Lung (tissue), 12 donors: ENCODE data around the gene SPTBN1. TPM values are rescaled to one million over a fixed set of nuclear protein-coding genes. Genes with fewer than 3 reads are reported as not detected.
A peak's percentile ranks its signal among the peaks of the same experiment; 100 is the strongest.

Source experiments
- ATAC-seq: fragments of 200-7000 bp; cut with Tn5 transposase; one replicate; pipeline ENCODE4 v1.9.1; 2020; ENCODE audit warnings: moderate number of reproducible peaks; ENCODE audit not compliant: insufficient read depth, low FRiP score
- DNase-seq, 3 donors: peaks; one replicate each; pipeline ENCODE4 v3.0.0-alpha.2; 2013 to 2017
- H3K27ac ChIP-seq, 2 donors: one replicate each; pipeline ENCODE4 v1.5.1; 2013; ENCODE audit warnings: mild to moderate bottlenecking in 2 of 2, moderate library complexity in 2 of 2, control low read depth in 1 of 2, inconsistent platforms in 1 of 2, low read depth in 1 of 2, low read length in 1 of 2
- H3K27me3 ChIP-seq, 3 donors: one replicate each; pipeline ENCODE4 v1.5.1; 2013; ENCODE audit warnings: low read length in 2 of 3; ENCODE audit not compliant: control insufficient read depth in 3 of 3, insufficient read depth in 3 of 3
- H3K36me3 ChIP-seq, 4 donors: one replicate each; pipeline ENCODE4 v1.5.1; 2013; ENCODE audit warnings: low read length in 4 of 4, mild to moderate bottlenecking in 1 of 4, moderate library complexity in 1 of 4; ENCODE audit not compliant: control insufficient read depth in 4 of 4, insufficient read depth in 4 of 4
- H3K4me1 ChIP-seq, 5 donors: one replicate each; pipeline ENCODE4 v1.5.1; 2013; ENCODE audit warnings: low read length in 5 of 5, mild to moderate bottlenecking in 2 of 5, moderate library complexity in 1 of 5; ENCODE audit not compliant: control insufficient read depth in 5 of 5, insufficient read depth in 5 of 5
- H3K4me3 ChIP-seq: one replicate; pipeline ENCODE4 v1.5.1; 2013; ENCODE audit warnings: mild to moderate bottlenecking, control low read depth, moderate library complexity
- H3K9ac ChIP-seq, 2 donors: one replicate each; pipeline ENCODE4 v1.5.1; 2013; ENCODE audit warnings: low read length in 2 of 2, control low read depth in 1 of 2; ENCODE audit not compliant: insufficient read depth in 1 of 2
- H3K9me3 ChIP-seq, 4 donors: one replicate each; pipeline ENCODE4 v1.5.1; 2013; ENCODE audit warnings: low read length in 3 of 4, mild to moderate bottlenecking in 1 of 4, moderate library complexity in 1 of 4; ENCODE audit not compliant: control insufficient read depth in 4 of 4, insufficient read depth in 3 of 4
- CTCF ChIP-seq: IDR thresholded peaks from 2 replicates; pipeline ENCODE4 v1.5.1; 2012; ENCODE audit warnings: mild to moderate bottlenecking; ENCODE audit errors: control extremely low read depth, extremely low read depth
- WGBS, 2 donors: extraction: QIAGEN DNeasy Blood & Tissue Kit; methylation state at CpG; one replicate each; pipeline ENCODE4 v1.1.7; 2013; 5-methylcytosine and 5-hydroxymethylcytosine counted together
- polyA plus RNA-seq, 2 donors: library from polyadenylated mRNA; stranded (reverse); fragments of 200-250 nt; gene quantifications; one replicate each; pipeline ENCODE4 v1.2.1, GENCODE V29; 2013
- total RNA-seq, 2 donors: library from RNA; depleted of rRNA in 1 of 2; stranded (reverse); fragments of >200 nt in 1 of 2; gene quantifications; one replicate each; pipeline ENCODE4 v1.2.1, GENCODE V29; 2014 to 2021
- donor health status: control.
- donor health status: control.
- donor health status: Bipolar disorder and iron deficiency.
- donor health status: healthy.
- donor health status: DM: yes; HTN: yes; CAD: no.

Gene SPTBN1
- total and polyA plus RNA-seq, 4 donors = 89.4 to 715 (median 275) TPM

GRCh38 chr2:54510916-54511315 lies 54.8 kb downstream of the SPTBN1 start:
- H3K9ac ChIP-seq = no peak overlapping the region
- DNase-seq = no peak
- no peak for ATAC-seq
- no peak overlapping the region for H3K4me3 ChIP-seq
- H3K27me3 ChIP-seq = no peaks in the 10 kb centered on the region
- no peak for TF ChIP-seq CTCF
- peaks cover 0 to 4% (median under 1%) of the 10 kb centered on the region in 4 donors for H3K36me3 ChIP-seq
- H3K4me1 ChIP-seq = peaks cover 4 to 61% (median 31%) of the 10 kb centered on the region in 5 donors
- WGBS, 2 donors = 85 to 87% methylated on average over 2 of the region's 2 CpGs
- H3K27ac ChIP-seq = no peak overlapping the region
- H3K9me3 ChIP-seq = no peaks in the 10 kb centered on the region

- WGBS, 2 donors = 73 to 79% methylated on average over 3 of the region's 3 CpGs
- no peak overlapping the region for H3K27ac ChIP-seq
Measured at GRCh38 chr2:54512183-54512582, 56.1 kb downstream of the SPTBN1 start.

GRCh38 chr2:54512663-54513362 lies 56.7 kb downstream of the SPTBN1 start:
- Histone ChIP-seq H3K27ac (peak overlapping the region; percentile 5 to 33), H3K4me1 (peaks cover 4 to 56% (median 28%) of the 10 kb centered on the region in 5 donors), H3K4me3 (no peak overlapping the region), H3K9ac (no peak overlapping the region), H3K9me3 (no peaks in the 10 kb centered on the region), H3K27me3 (no peaks in the 10 kb centered on the region), H3K36me3 (peaks cover 0 to 4% (median under 1%) of the 10 kb centered on the region in 4 donors)
- 81 to 83% methylated on average over 4 of the region's 4 CpGs for WGBS, 2 donors
- DNase-seq = no peak
- TF ChIP-seq CTCF = no peak
- ATAC-seq = no peak

More at GRCh38 chr2:54512183-54512582, 56.1 kb downstream of the SPTBN1 start:
- Histone ChIP-seq H3K9me3 (no peaks in the 10 kb centered on the region), H3K4me1 (peaks cover 4 to 54% (median 30%) of the 10 kb centered on the region in 5 donors), H3K36me3 (peaks cover 0 to 4% (median under 1%) of the 10 kb centered on the region in 4 donors), H3K4me3 (no peak overlapping the region), H3K9ac (no peak overlapping the region), H3K27me3 (no peaks in the 10 kb centered on the region)
- TF ChIP-seq CTCF = no peak
- no peak for ATAC-seq
- DNase-seq = no peak

- H3K9ac ChIP-seq = no peak overlapping the region
- TF ChIP-seq CTCF = no peak
- peaks cover 4 to 55% (median 28%) of the 10 kb centered on the region in 5 donors for H3K4me1 ChIP-seq
- H3K9me3 ChIP-seq = no peaks in the 10 kb centered on the region
- peaks cover 0 to 4% (median under 1%) of the 10 kb centered on the region in 4 donors for H3K36me3 ChIP-seq
- H3K4me3 ChIP-seq = no peak overlapping the region
- DNase-seq = no peak
- no peaks in the 10 kb centered on the region for H3K27me3 ChIP-seq
- ATAC-seq = no peak
- H3K27ac ChIP-seq = peak overlapping the region in 1 of 2 donors; percentile 5
Measured at GRCh38 chr2:54513363-54513715, 57.2 kb downstream of the SPTBN1 start.
